ENCODE measurements around the gene DYNC1LI2. TPM values are rescaled to one million over a fixed set of nuclear protein-coding genes. Genes with fewer than 3 reads are reported as not detected.

DYNC1LI2 gene
- total RNA-seq, 1 donor from 2014 or later = 122 TPM

DNA sequence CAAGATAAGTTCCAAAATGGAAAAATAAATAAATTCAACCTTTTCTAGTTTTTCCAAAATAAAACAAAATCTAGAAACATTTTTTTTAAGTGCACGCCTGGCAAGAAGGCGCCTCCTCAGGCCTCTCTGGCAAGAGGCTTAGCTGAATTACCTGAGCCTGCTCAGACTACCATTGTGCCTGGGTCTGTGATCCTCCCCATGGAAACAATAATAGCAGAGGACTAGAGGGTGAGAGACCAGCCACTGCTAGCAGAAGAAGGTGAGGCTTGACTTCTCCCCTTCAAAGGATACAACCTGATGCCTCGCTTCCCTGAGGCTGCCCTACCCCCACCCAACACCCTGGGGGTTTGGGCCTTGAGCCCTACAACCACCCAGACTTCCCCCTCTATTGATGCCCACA is 35.1 kb upstream of the DYNC1LI2 start:
- Histone ChIP-seq H3K27me3 (no peaks in the 10 kb centered on the region), H3K36me3 (no peaks in the 10 kb centered on the region), H3K9me3 (no peaks in the 10 kb centered on the region), H3K4me3 (no peak overlapping the region), H3K27ac (no peak overlapping the region), H3K4me1 (no peaks in the 10 kb centered on the region)
- intact Hi-C loops (cut with DNase I) = no loop called here
- no peak for ATAC-seq
- TF ChIP-seq, protein P1, sequence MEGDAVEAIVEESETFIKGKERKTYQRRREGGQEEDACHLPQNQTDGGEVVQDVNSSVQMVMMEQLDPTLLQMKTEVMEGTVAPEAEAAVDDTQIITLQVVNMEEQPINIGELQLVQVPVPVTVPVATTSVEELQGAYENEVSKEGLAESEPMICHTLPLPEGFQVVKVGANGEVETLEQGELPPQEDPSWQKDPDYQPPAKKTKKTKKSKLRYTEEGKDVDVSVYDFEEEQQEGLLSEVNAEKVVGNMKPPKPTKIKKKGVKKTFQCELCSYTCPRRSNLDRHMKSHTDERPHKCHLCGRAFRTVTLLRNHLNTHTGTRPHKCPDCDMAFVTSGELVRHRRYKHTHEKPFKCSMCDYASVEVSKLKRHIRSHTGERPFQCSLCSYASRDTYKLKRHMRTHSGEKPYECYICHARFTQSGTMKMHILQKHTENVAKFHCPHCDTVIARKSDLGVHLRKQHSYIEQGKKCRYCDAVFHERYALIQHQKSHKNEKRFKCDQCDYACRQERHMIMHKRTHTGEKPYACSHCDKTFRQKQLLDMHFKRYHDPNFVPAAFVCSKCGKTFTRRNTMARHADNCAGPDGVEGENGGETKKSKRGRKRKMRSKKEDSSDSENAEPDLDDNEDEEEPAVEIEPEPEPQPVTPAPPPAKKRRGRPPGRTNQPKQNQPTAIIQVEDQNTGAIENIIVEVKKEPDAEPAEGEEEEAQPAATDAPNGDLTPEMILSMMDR (IDR thresholded peaks at IDR 0.05) = no peak
- DNase-seq = no peak

DNA sequence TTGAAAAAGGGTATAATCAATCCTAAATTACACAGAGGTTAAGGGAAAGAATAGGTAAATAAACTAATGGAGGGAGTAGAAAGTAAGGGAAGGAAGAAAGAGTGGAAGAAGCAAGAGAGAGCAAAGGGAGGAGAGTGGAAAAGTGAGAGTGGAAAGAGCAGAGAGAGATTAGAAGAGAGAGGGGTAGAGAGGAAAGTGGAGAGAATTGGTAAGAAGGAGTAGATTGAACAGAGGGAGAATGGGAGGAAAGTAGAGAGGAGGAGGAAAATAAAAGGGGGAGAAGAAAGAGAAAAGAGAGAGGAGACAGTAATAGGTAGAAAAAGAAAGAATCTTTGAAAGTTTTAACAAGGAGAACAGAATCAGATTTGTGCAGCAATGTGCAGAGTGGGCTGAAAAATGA is 25.0 kb upstream of the DYNC1LI2 start:
- Histone ChIP-seq H3K4me3 (no peak overlapping the region), H3K27ac (no peak overlapping the region), H3K36me3 (no peaks in the 10 kb centered on the region), H3K9me3 (no peaks in the 10 kb centered on the region), H3K4me1 (no peaks in the 10 kb centered on the region), H3K27me3 (no peaks in the 10 kb centered on the region)
- intact Hi-C loops (cut with DNase I) = no loop called here
- ATAC-seq (no peak), DNase-seq (no peak)
- TF ChIP-seq, protein P1 (IDR thresholded peaks at IDR 0.05) = no peak

DNA sequence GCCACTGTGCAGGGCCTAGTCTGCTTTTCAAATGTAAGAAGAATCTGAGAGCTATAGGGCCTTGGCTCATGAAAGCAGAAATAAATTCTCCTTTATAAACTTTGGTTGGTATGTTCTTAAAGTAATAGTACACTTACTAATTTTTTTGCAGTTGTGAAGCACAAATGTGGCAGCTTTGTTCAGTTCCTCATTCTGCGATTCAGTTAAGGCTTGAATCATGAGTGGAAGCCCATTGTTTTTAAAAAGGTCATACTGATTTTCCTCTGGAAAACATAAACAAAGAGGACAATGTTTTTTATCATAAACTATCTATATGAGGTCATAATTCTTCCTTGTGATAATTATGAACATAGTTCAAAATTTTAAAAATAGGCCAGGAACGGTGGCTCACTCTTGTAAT is 23.6 kb upstream of the DYNC1LI2 start:
- DNase-seq (no peak), ATAC-seq (no peak)
- H3K27me3 ChIP-seq = no peaks in the 10 kb centered on the region
- H3K36me3 ChIP-seq = no peaks in the 10 kb centered on the region
- no peak overlapping the region for H3K4me3 ChIP-seq
- no peaks in the 10 kb centered on the region for H3K4me1 ChIP-seq
- TF ChIP-seq, protein P1 (IDR thresholded peaks at IDR 0.05) = no peak
- no peaks in the 10 kb centered on the region for H3K9me3 ChIP-seq
- intact Hi-C loops (cut with DNase I) = no loop called here
- no peak overlapping the region for H3K27ac ChIP-seq

DNA sequence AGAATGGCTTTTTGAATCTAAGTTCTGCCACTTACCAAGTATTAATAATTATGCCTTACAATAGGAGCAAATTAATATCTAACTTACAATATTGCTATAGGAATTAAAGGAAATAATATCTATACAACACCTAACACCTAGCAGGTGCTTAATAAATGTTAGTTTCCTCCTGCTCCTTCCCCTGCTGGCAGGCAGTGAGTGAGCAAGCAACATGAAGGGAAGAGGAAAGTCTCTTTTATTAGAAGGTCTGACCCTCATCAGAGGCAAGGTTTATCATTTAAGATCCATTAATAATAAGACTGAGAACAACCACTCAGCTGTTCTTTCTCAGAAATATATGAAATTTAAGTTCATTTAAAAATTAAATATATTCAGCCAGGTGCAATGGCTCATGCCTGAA is 6.7 kb upstream of the DYNC1LI2 start:
- Histone ChIP-seq H3K9me3 (no peaks in the 10 kb centered on the region), H3K4me3 (no peak overlapping the region), H3K27ac (no peak overlapping the region), H3K4me1 (peaks cover under 1% of the 10 kb centered on the region), H3K27me3 (no peaks in the 10 kb centered on the region), H3K36me3 (no peaks in the 10 kb centered on the region)
- TF ChIP-seq, protein P1 (IDR thresholded peaks at IDR 0.05) = no peak
- DNase-seq (no peak), ATAC-seq (no peak)
- intact Hi-C loops (cut with DNase I) = no loop called here

DNA sequence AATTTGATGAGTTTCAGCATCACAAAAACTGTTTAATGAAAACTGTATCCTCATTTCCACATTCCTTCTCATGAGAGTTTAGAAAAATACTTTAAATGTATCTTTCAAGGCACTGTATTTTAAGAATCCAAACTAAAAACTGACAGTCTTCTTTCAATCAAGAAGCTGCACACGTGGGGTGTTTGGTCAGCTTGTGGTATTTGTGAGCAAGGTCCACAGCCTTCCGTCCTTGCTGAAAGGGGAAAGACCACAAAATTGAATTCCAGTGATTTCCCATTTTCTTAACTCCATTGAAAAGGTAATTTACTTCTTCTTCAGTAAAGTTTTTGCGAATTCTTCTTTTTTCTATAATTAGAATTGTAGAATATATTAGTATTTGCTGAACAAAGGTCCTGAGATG is 3.4 kb upstream of the DYNC1LI2 start:
- Histone ChIP-seq H3K9me3 (no peaks in the 10 kb centered on the region), H3K4me1 (peaks cover 19% of the 10 kb centered on the region), H3K36me3 (no peaks in the 10 kb centered on the region), H3K27me3 (no peaks in the 10 kb centered on the region), H3K4me3 (no peak overlapping the region), H3K27ac (no peak overlapping the region)
- TF ChIP-seq, protein P1 (IDR thresholded peaks at IDR 0.05) = no peak
- intact Hi-C loops (cut with DNase I) = no loop called here
- DNase-seq = no peak
- ATAC-seq = no peak

DNA sequence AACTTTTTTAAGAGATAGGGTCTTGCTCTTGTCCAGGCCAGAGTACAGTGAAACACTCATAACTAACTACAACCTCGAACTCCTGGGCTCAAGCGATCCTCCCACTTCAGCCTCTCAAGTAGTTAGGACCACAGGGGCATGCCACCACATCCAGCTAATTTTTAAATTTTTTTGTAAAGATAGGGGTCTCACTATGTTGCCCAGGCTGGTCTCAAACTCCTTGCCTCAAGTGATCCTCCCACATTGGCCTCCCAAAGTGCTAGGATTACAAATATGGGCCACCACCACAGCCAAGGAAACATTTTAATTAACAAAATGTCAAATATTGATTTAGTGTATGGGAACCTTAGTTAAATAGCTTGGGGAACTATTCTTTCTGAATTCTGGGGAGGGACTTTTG is 2.8 kb upstream of the DYNC1LI2 start:
- no peak overlapping the region for H3K27ac ChIP-seq
- ATAC-seq (no peak), DNase-seq (no peak)
- intact Hi-C loops (cut with DNase I) = no loop called here
- H3K4me3 ChIP-seq = no peak overlapping the region
- H3K9me3 ChIP-seq = no peaks in the 10 kb centered on the region
- peaks cover 2% of the 10 kb centered on the region for H3K36me3 ChIP-seq
- TF ChIP-seq, protein P1 (IDR thresholded peaks at IDR 0.05) = no peak
- no peaks in the 10 kb centered on the region for H3K27me3 ChIP-seq
- peaks cover 24% of the 10 kb centered on the region for H3K4me1 ChIP-seq
